ENCODE measurements around the gene STK11IP. TPM values are rescaled to one million over a fixed set of nuclear protein-coding genes. Genes with fewer than 3 reads are reported as not detected.

Gene STK11IP
- total and polyA plus RNA-seq, 2 of the 13 experiments (the other 11 are each of a cell fraction or from before 2014, with no cell fraction given): 12.8 to 24.0 TPM

DNA sequence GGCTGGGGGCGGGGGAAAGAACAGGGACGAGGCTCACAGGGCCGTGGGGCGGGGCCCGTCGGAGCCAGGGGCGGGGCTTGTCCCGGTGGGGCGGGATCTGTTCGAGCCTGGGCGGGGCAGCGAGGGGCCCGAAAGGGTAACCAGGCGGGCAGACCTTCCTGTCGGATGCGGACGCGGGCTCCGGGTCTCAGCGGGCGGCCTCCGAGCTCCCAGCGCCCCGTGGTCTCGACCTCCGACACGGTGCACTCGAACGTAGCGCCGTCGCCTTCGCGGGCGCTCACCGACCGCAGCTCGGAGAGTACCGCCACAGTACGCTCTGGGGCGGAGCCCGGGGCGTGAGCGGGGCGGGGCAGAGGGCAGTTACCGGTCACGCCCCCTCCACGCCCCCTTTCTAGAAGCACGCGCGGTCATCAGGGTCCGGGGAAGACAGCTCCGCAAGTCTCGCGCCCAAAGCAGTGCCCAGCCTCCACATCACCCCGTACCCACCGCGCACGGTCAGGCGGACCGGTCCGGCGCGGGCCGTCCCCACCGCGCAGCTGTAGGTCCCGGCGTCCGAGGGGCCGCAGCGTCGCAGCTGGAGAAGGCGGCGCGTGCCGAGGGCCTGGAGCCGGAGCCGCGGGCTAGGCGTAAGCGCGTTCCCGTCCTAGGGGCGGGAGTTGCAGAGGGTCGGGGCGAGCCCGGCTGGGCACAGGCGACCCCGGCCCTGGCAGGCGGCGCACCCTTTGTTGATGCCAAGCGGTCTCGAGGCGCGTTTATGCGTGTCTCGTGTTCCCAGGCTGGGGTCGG lies 45.1 kb upstream of the STK11IP start (continued):
- TF ChIP-seq, protein P1, sequence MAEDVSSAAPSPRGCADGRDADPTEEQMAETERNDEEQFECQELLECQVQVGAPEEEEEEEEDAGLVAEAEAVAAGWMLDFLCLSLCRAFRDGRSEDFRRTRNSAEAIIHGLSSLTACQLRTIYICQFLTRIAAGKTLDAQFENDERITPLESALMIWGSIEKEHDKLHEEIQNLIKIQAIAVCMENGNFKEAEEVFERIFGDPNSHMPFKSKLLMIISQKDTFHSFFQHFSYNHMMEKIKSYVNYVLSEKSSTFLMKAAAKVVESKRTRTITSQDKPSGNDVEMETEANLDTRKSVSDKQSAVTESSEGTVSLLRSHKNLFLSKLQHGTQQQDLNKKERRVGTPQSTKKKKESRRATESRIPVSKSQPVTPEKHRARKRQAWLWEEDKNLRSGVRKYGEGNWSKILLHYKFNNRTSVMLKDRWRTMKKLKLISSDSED (CRISPR knock-in tag; IDR thresholded peaks at IDR 0.05): peak; percentile 88; the same call in 1 of the 2 replicates
- TF ChIP-seq ZNF333 (CRISPR knock-in tag; IDR thresholded peaks at IDR 0.05; ENCODE audit: borderline replicate concordance) (peak; percentile 47; the same call in 1 of the 2 replicates), PCBP2 (optimal IDR thresholded peaks at IDR 0.05; ENCODE audit: low read depth, low read length, poor library complexity, severe bottlenecking) (no peak), ZNF274 (CRISPR knock-in tag; IDR thresholded peaks at IDR 0.05) (peak; percentile 18; the same call in 1 of the 2 replicates), ZGPAT (CRISPR knock-in tag; IDR thresholded peaks at IDR 0.05) (peak; percentile 79; the same call in 1 of the 2 replicates), TEF (CRISPR knock-in tag; IDR thresholded peaks at IDR 0.05) (no peak), BORCS8-MEF2B (CRISPR knock-in tag; IDR thresholded peaks at IDR 0.05) (peak; percentile 76), PCBP1 (IDR thresholded peaks at IDR 0.05; ENCODE audit: borderline replicate concordance, low read depth, low read length) (no peak), ZNF18 (CRISPR knock-in tag; IDR thresholded peaks at IDR 0.05; ENCODE audit: insufficient replicate concordance) (peak; percentile 90), ZC3H13 (CRISPR knock-in tag; IDR thresholded peaks at IDR 0.05) (peak; percentile 97), ZNF230 (CRISPR knock-in tag; IDR thresholded peaks at IDR 0.05) (peak; percentile 57), POLR2AphosphoS2 (IDR thresholded peaks at IDR 0.05; ENCODE audit: low read depth, low read length) (0 out of 2 replicates have a peak, but pooled peaks have one; percentile 33), GATAD2A (CRISPR knock-in tag; IDR thresholded peaks at IDR 0.05) (peak; percentile 11; the same call in 1 of the 2 replicates), ZNF354B (CRISPR knock-in tag; IDR thresholded peaks at IDR 0.05) (0 out of 2 replicates have a peak, but pooled peaks have one; percentile 55), HNF1A (IDR thresholded peaks at IDR 0.05; ENCODE audit: low read depth) (no peak), HNF1A (CRISPR knock-in tag; IDR thresholded peaks at IDR 0.05; ENCODE audit: borderline replicate concordance) (peak; percentile 22; the same call in 1 of the 2 replicates)
- TF ChIP-seq, protein P2, sequence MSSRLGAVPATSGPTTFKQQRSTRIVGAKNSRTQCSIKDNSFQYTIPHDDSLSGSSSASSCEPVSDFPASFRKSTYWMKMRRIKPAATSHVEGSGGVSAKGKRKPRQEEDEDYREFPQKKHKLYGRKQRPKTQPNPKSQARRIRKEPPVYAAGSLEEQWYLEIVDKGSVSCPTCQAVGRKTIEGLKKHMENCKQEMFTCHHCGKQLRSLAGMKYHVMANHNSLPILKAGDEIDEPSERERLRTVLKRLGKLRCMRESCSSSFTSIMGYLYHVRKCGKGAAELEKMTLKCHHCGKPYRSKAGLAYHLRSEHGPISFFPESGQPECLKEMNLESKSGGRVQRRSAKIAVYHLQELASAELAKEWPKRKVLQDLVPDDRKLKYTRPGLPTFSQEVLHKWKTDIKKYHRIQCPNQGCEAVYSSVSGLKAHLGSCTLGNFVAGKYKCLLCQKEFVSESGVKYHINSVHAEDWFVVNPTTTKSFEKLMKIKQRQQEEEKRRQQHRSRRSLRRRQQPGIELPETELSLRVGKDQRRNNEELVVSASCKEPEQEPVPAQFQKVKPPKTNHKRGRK (CRISPR knock-in tag; IDR thresholded peaks at IDR 0.05): no peak

Measured in HepG2 (cell line).